CD14-positive monocyte (primary cell): ENCODE data around the gene MACROD2. TPM values are rescaled to one million over a fixed set of nuclear protein-coding genes. Genes with fewer than 3 reads are reported as not detected.
"Not testable (repeated sequence)": the region's sequence is repeated elsewhere in the genome, so short reads cannot be mapped to it uniquely, and the experiment has no call there.

Experiments used
- DNase-seq, 3 donors: peaks; one replicate each; pipeline ENCODE4 v3.0.0-alpha.2; 2011 to 2022
- H2AFZ ChIP-seq: 2 replicates; pipeline ENCODE4 v1.6.0; 2012; ENCODE audit warnings: mild to moderate bottlenecking, low read depth, low read length, inconsistent platforms; ENCODE audit not compliant: insufficient read depth, poor library complexity, severe bottlenecking
- H3K27ac ChIP-seq, 2 donors: 1 replicate in 1 of 2; 2 replicates in 1 of 2; pipeline ENCODE4 v1.5.1; 2012 to 2013; ENCODE audit warnings: low read length in 2 of 2, control low read depth in 1 of 2, inconsistent platforms in 1 of 2, low read depth in 1 of 2, mild to moderate bottlenecking in 1 of 2
- H3K27me3 ChIP-seq, 2 donors: one replicate each; pipeline versions ENCODE4 v1.6.0 to v1.6.1; 2011 to 2013; ENCODE audit warnings: low read length in 2 of 2; ENCODE audit not compliant: control insufficient read depth in 2 of 2, insufficient read depth in 2 of 2
- H3K36me3 ChIP-seq, 2 donors: replicated peaks in 1 of 2; 1 replicate in 1 of 2; 2 replicates in 1 of 2; pipeline versions ENCODE4 v1.5.1 to v1.6.1; 2012 to 2013; ENCODE audit warnings: low read length in 2 of 2, control low read depth in 1 of 2, inconsistent platforms in 1 of 2, mild to moderate bottlenecking in 1 of 2; ENCODE audit not compliant: insufficient read depth in 2 of 2, control insufficient read depth in 1 of 2
- H3K4me1 ChIP-seq, 2 donors: 1 replicate in 1 of 2; 2 replicates in 1 of 2; pipeline versions ENCODE4 v1.5.1 to v1.6.1; 2012 to 2013; ENCODE audit warnings: low read length in 2 of 2, control low read depth in 1 of 2, inconsistent platforms in 1 of 2, mild to moderate bottlenecking in 1 of 2, moderate library complexity in 1 of 2; ENCODE audit not compliant: insufficient read depth in 2 of 2, control insufficient read depth in 1 of 2
- H3K4me2 ChIP-seq: replicated peaks from 2 replicates; pipeline ENCODE3; 2012; ENCODE audit warnings: low read length, moderate library complexity, mild to moderate bottlenecking; ENCODE audit not compliant: poor library complexity, severe bottlenecking; ENCODE audit errors: extremely low read depth
- H3K4me3 ChIP-seq, 3 experiments: fragments of 200-600 bp in 1 of 3; sonication (generic) in 1 of 3; replicated peaks in 1 of 3; 1 replicate in 2 of 3; 2 replicates in 1 of 3; pipeline ENCODE4 v1.5.1; 2011 to 2013; ENCODE audit warnings: low read length in 3 of 3, mild to moderate bottlenecking in 3 of 3, control low read depth in 2 of 3, low read depth in 2 of 3, inconsistent platforms in 1 of 3, moderate library complexity in 1 of 3
- H3K79me2 ChIP-seq: 2 replicates; pipeline ENCODE4 v1.6.0; 2012; ENCODE audit warnings: mild to moderate bottlenecking, control low read depth, inconsistent platforms, low read length, moderate library complexity; ENCODE audit not compliant: insufficient read depth
- H3K9ac ChIP-seq: 2 replicates; pipeline ENCODE4 v1.6.0; 2017; ENCODE audit warnings: low read length, mild to moderate bottlenecking; ENCODE audit not compliant: insufficient read depth, poor library complexity, severe bottlenecking
- H3K9me3 ChIP-seq, 2 donors: replicated peaks in 1 of 2; 1 replicate in 1 of 2; 2 replicates in 1 of 2; pipeline versions ENCODE4 v1.5.1 to v1.6.1; 2012 to 2013; ENCODE audit warnings: low read length in 2 of 2, control low read depth in 1 of 2; ENCODE audit not compliant: control insufficient read depth in 1 of 2, insufficient read depth in 1 of 2
- H4K20me1 ChIP-seq: 2 replicates; pipeline ENCODE4 v1.6.0; 2012; ENCODE audit warnings: mild to moderate bottlenecking, low read length, control low read depth, moderate library complexity; ENCODE audit not compliant: insufficient read depth
- H3K27ac Mint-ChIP-seq, 7 donors: one replicate each; pipeline ENCODE4 v1.8.0; 2020; ENCODE audit warnings: mild to moderate bottlenecking in 7 of 7, mixed read lengths in 7 of 7, moderate library complexity in 6 of 7, inconsistent platforms in 2 of 7
- H3K27me3 Mint-ChIP-seq, 3 donors: one replicate each; pipeline ENCODE4 v1.8.0; 2021 to 2022; ENCODE audit warnings: low read depth in 3 of 3, mild to moderate bottlenecking in 3 of 3, mixed read lengths in 3 of 3, moderate library complexity in 3 of 3, inconsistent platforms in 1 of 3
- H3K36me3 Mint-ChIP-seq, 2 donors: one replicate each; pipeline ENCODE4 v1.8.0; 2020; ENCODE audit warnings: mixed read lengths in 2 of 2, inconsistent platforms in 1 of 2, mild to moderate bottlenecking in 1 of 2
- H3K4me1 Mint-ChIP-seq: one replicate; pipeline ENCODE4 v1.8.0; 2020; ENCODE audit warnings: mild to moderate bottlenecking, mixed read lengths
- H3K4me3 Mint-ChIP-seq, 2 donors: one replicate each; pipeline ENCODE4 v1.8.0; 2020; ENCODE audit warnings: mild to moderate bottlenecking in 2 of 2, mixed read lengths in 2 of 2, moderate library complexity in 1 of 2
- H3K9me3 Mint-ChIP-seq, 7 donors: one replicate each; pipeline ENCODE4 v1.8.0; 2020 to 2022; ENCODE audit warnings: mixed read lengths in 7 of 7, mild to moderate bottlenecking in 6 of 7, moderate library complexity in 6 of 7, inconsistent platforms in 2 of 7
- CTCF ChIP-seq: fragments of 200-600 bp; IDR thresholded peaks from one replicate; pipeline ENCODE4 v1.8.0; 2022; ENCODE audit warnings: antibody characterized with exemption, mild to moderate bottlenecking
- WGBS: methylation state at CpG from one replicate; pipeline ENCODE4 v1.1.5; 2013; ENCODE audit warnings: missing lambda C conversion rate; ENCODE audit not compliant: insufficient coverage; 5-methylcytosine and 5-hydroxymethylcytosine counted together
- intact Hi-C, 2 donors: fragments of 100-400 bp; cut with micrococcal nuclease; formaldehyde crosslinking; loops; one replicate each; pipeline versions ENCODE4 v1.15.0 to v1.15.1; 2023
- polyA plus RNA-seq, 3 donors: library from polyadenylated mRNA; depleted of rRNA in 1 of 3; unstranded in 2 of 3; stranded (reverse) in 1 of 3; fragments of 300-500 nt in 2 of 3; fragments of >200 nt in 1 of 3; fragmentation: Illumina TruSeq in 2 of 3; gene quantifications; 1 replicate in 2 of 3; 2 replicates in 1 of 3; pipeline ENCODE4 v1.2.3, GENCODE V29; 2012 to 2021

MACROD2 gene
- polyA plus RNA-seq, 3 donors, result 0.23 TPM; not detected in 2

- no peaks in the 10 kb centered on the region for H3K36me3 Mint-ChIP-seq
- intact Hi-C loops, result no loop called here
Measured at GRCh38 chr20:14264869-14265268, 269.6 kb downstream of the MACROD2 start.

GRCh38 chr20:14266246-14266645 is 270.9 kb downstream of the MACROD2 start:
- Mint-ChIP-seq H3K9me3 (peaks cover 2 to 21% (median 10%) of the 10 kb centered on the region in 7 donors), H3K4me1 (no peaks in the 10 kb centered on the region), H3K27ac (no peak overlapping the region), H3K4me3 (no peak overlapping the region), H3K36me3 (no peaks in the 10 kb centered on the region), H3K27me3 (peaks cover 0 to 3% (median 0%) of the 10 kb centered on the region in 3 donors)
- Histone ChIP-seq H3K27ac (no peak overlapping the region), H3K9ac (no peak overlapping the region), H3K4me2 (no peak overlapping the region), H2AFZ (no peak overlapping the region), H3K36me3 (no peaks in the 10 kb centered on the region), H4K20me1 (no peaks in the 10 kb centered on the region), H3K4me1 (no peaks in the 10 kb centered on the region), H3K4me3 (no peak overlapping the region), H3K9me3 (peaks cover 6 to 20% of the 10 kb centered on the region in 2 donors), H3K79me2 (no peaks in the 10 kb centered on the region), H3K27me3 (no peaks in the 10 kb centered on the region)
- TF ChIP-seq CTCF, result no peak
- intact Hi-C loops, result no loop called here
- DNase-seq, result no peak

More at GRCh38 chr20:14264869-14265268, 269.6 kb downstream of the MACROD2 start:
- Histone ChIP-seq H3K4me2 (no peak overlapping the region), H3K4me3 (no peak overlapping the region), H3K36me3 (no peaks in the 10 kb centered on the region), H2AFZ (no peak overlapping the region), H3K9me3 (peaks cover 0 to 22% of the 10 kb centered on the region in 2 donors), H4K20me1 (no peaks in the 10 kb centered on the region), H3K27ac (no peak overlapping the region), H3K27me3 (no peaks in the 10 kb centered on the region), H3K4me1 (no peaks in the 10 kb centered on the region), H3K79me2 (no peaks in the 10 kb centered on the region), H3K9ac (no peak overlapping the region)
- Mint-ChIP-seq H3K4me3 (no peak overlapping the region), H3K4me1 (no peaks in the 10 kb centered on the region), H3K27ac (no peak overlapping the region), H3K9me3 (peaks cover 0 to 9% (median 2%) of the 10 kb centered on the region in 7 donors), H3K27me3 (peaks cover 0 to 3% (median 0%) of the 10 kb centered on the region in 3 donors)
- no peak for DNase-seq
- TF ChIP-seq CTCF, result no peak

- H3K9ac ChIP-seq, DNase-seq, H4K20me1 ChIP-seq, H3K36me3 Mint-ChIP-seq, H3K36me3 ChIP-seq, H3K27ac Mint-ChIP-seq, H2AFZ ChIP-seq, H3K79me2 ChIP-seq, H3K4me1 ChIP-seq, H3K4me1 Mint-ChIP-seq, H3K27me3 ChIP-seq, H3K27ac ChIP-seq, H3K4me3 ChIP-seq, H3K4me3 Mint-ChIP-seq, H3K27me3 Mint-ChIP-seq, H3K4me2 ChIP-seq, intact Hi-C loops: not testable (repeated sequence)
- peaks cover 6 to 16% of the 10 kb centered on the region in 2 donors for H3K9me3 ChIP-seq
- H3K9me3 Mint-ChIP-seq, result peaks cover 7 to 16% (median 10%) of the 10 kb centered on the region in 7 donors
- WGBS, result 99% methylated on average over 7 of the region's 9 CpGs
Measured at GRCh38 chr20:14270751-14271150, 275.4 kb downstream of the MACROD2 start.
